H9 (cell line): Measurements from ENCODE around the gene GPR25. TPM values are rescaled to one million over a fixed set of nuclear protein-coding genes. Genes with fewer than 3 reads are reported as not detected.

Experiments
- DNase-seq: peaks from one replicate; pipeline ENCODE4 v3.0.0-alpha.2; 2017
- H2AFZ ChIP-seq: one replicate; pipeline ENCODE4 v1.6.1; 2013; ENCODE audit warnings: mild to moderate bottlenecking, low read length, control low read depth, moderate library complexity
- H2AK5ac ChIP-seq: 2 replicates; pipeline ENCODE4 v1.6.1; 2013; ENCODE audit warnings: low read length, control low read depth, mixed read lengths; ENCODE audit not compliant: insufficient read length
- H2BK120ac ChIP-seq: one replicate; pipeline ENCODE4 v1.6.1; 2013; ENCODE audit warnings: low read depth, mild to moderate bottlenecking, low read length, control low read depth, inconsistent platforms; ENCODE audit not compliant: poor library complexity, severe bottlenecking
- H2BK12ac ChIP-seq: 2 replicates; pipeline ENCODE4 v1.6.1; 2013; ENCODE audit warnings: low read length, control low read depth, mixed read lengths, low read depth; ENCODE audit not compliant: insufficient read length
- H2BK15ac ChIP-seq: 2 replicates; pipeline ENCODE4 v1.6.1; 2013; ENCODE audit warnings: low read depth, low read length, control low read depth
- H2BK20ac ChIP-seq: one replicate; pipeline ENCODE4 v1.6.1; 2013; ENCODE audit warnings: low read depth, mild to moderate bottlenecking, low read length, control low read depth, inconsistent platforms; ENCODE audit not compliant: poor library complexity, severe bottlenecking
- H2BK5ac ChIP-seq: 2 replicates; pipeline ENCODE4 v1.6.1; 2013; ENCODE audit warnings: low read length, control low read depth, mixed read lengths; ENCODE audit not compliant: insufficient read length
- H3K14ac ChIP-seq: 2 replicates; pipeline ENCODE4 v1.6.1; 2013; ENCODE audit warnings: low read length, control low read depth; ENCODE audit not compliant: insufficient read depth
- H3K18ac ChIP-seq: 2 replicates; pipeline ENCODE4 v1.6.1; 2013; ENCODE audit warnings: low read depth, mild to moderate bottlenecking, mixed read lengths, low read length, control low read depth; ENCODE audit not compliant: insufficient read length
- H3K23ac ChIP-seq: 2 replicates; pipeline ENCODE4 v1.6.1; 2013; ENCODE audit warnings: low read length, control low read depth, mixed read lengths, low read depth; ENCODE audit not compliant: insufficient read length
- H3K23me2 ChIP-seq: 2 replicates; pipeline ENCODE4 v1.6.1; 2013; ENCODE audit warnings: low read depth, mild to moderate bottlenecking, mixed read lengths, low read length, control low read depth; ENCODE audit not compliant: insufficient read length, poor library complexity, severe bottlenecking
- H3K27ac ChIP-seq: 2 replicates; pipeline ENCODE4 v1.5.1; 2013; ENCODE audit warnings: low read length, control low read depth, mixed read lengths, low read depth; ENCODE audit not compliant: insufficient read length
- H3K27me3 ChIP-seq: 2 replicates; pipeline ENCODE4 v1.6.1; 2013; ENCODE audit warnings: low read length, control low read depth, inconsistent platforms; ENCODE audit not compliant: insufficient read depth
- H3K4ac ChIP-seq: 2 replicates; pipeline ENCODE4 v1.6.1; 2013; ENCODE audit warnings: low read depth, mild to moderate bottlenecking, control low read depth, inconsistent platforms, low read length, moderate library complexity
- H3K4me1 ChIP-seq: 2 replicates; pipeline ENCODE4 v1.6.1; 2013; ENCODE audit warnings: low read length, control low read depth, inconsistent platforms; ENCODE audit not compliant: insufficient read depth
- H3K4me2 ChIP-seq: 2 replicates; pipeline ENCODE4 v1.6.1; 2013; ENCODE audit warnings: low read length, control low read depth, mixed read lengths; ENCODE audit not compliant: insufficient read length, insufficient read depth
- H3K56ac ChIP-seq: 2 replicates; pipeline ENCODE4 v1.6.1; 2013; ENCODE audit warnings: low read depth, mild to moderate bottlenecking, mixed read lengths, low read length, control low read depth; ENCODE audit not compliant: insufficient read length
- H3K79me1 ChIP-seq: 2 replicates; pipeline ENCODE4 v1.6.1; 2013; ENCODE audit warnings: low read depth, mild to moderate bottlenecking, moderate library complexity, low read length, control low read depth, inconsistent platforms; ENCODE audit not compliant: insufficient read depth, poor library complexity, severe bottlenecking
- H3K79me2 ChIP-seq: 2 replicates; pipeline ENCODE4 v1.6.1; 2013; ENCODE audit warnings: low read length, control low read depth, inconsistent platforms; ENCODE audit not compliant: insufficient read depth
- H3K9ac ChIP-seq: 2 replicates; pipeline ENCODE4 v1.6.1; 2013; ENCODE audit warnings: low read length, control low read depth, mixed read lengths; ENCODE audit not compliant: insufficient read length; ENCODE audit errors: extremely low read depth
- H3K9me3 ChIP-seq: one replicate; pipeline ENCODE4 v1.6.1; 2013; ENCODE audit warnings: low read depth, low read length, inconsistent platforms; ENCODE audit not compliant: control insufficient read depth
- H3T11ph ChIP-seq: one replicate; pipeline ENCODE4 v1.6.1; 2013; ENCODE audit warnings: mild to moderate bottlenecking, low read length, control low read depth, inconsistent platforms
- H4K20me1 ChIP-seq: one replicate; pipeline ENCODE4 v1.6.1; 2013; ENCODE audit not compliant: control insufficient read depth, insufficient read length, insufficient read depth
- H4K5ac ChIP-seq: 2 replicates; pipeline ENCODE4 v1.6.1; 2013; ENCODE audit warnings: low read depth, mild to moderate bottlenecking, mixed read lengths, low read length, control low read depth; ENCODE audit not compliant: insufficient read length
- H4K8ac ChIP-seq: replicated peaks from 2 replicates; pipeline ENCODE4 v1.6.1; 2013; ENCODE audit warnings: low read length, control low read depth, mixed read lengths, low read depth; ENCODE audit not compliant: insufficient read length
- H4K91ac ChIP-seq: 2 replicates; pipeline ENCODE4 v1.6.1; 2013; ENCODE audit warnings: low read depth, mild to moderate bottlenecking, moderate library complexity, mixed read lengths, low read length, control low read depth; ENCODE audit not compliant: insufficient read length
- H3K27ac Mint-ChIP-seq, 3 experiments: 2 replicates in 2 of 3; 3 replicates in 1 of 3; pipeline ENCODE4 v1.8.0; 2020 to 2021; ENCODE audit warnings: mixed read lengths in 3 of 3, mild to moderate bottlenecking in 1 of 3, moderate library complexity in 1 of 3
- H3K27me3 Mint-ChIP-seq: 2 replicates; pipeline ENCODE4 v1.8.0; 2021; ENCODE audit warnings: low read depth, mild to moderate bottlenecking, moderate library complexity, mixed read lengths
- H3K36me3 Mint-ChIP-seq, 3 experiments: 2 replicates in 2 of 3; 3 replicates in 1 of 3; pipeline ENCODE4 v1.8.0; 2020 to 2021; ENCODE audit warnings: low read depth in 3 of 3, mixed read lengths in 3 of 3; ENCODE audit not compliant: insufficient read depth in 1 of 3
- H3K4me1 Mint-ChIP-seq, 2 experiments: 2 replicates each; pipeline ENCODE4 v1.8.0; 2020; ENCODE audit warnings: mixed read lengths in 2 of 2
- H3K4me3 Mint-ChIP-seq, 2 experiments: 2 replicates in 1 of 2; 3 replicates in 1 of 2; pipeline ENCODE4 v1.8.0; 2020 to 2021; ENCODE audit warnings: mild to moderate bottlenecking in 2 of 2, mixed read lengths in 2 of 2, moderate library complexity in 1 of 2
- H3K9me3 Mint-ChIP-seq, 2 experiments: 2 replicates in 1 of 2; 3 replicates in 1 of 2; pipeline ENCODE4 v1.8.0; 2020; ENCODE audit warnings: mild to moderate bottlenecking in 2 of 2, mixed read lengths in 2 of 2, moderate library complexity in 1 of 2
- WGBS: extraction: QIAGEN DNeasy Blood & Tissue Kit; methylation state at CpG from one replicate; pipeline ENCODE4 v1.1.7; 2013; ENCODE audit warnings: missing lambda C conversion rate, low lambda C conversion rate, mixed read lengths; ENCODE audit not compliant: insufficient read length; ENCODE audit errors: extremely low coverage; 5-methylcytosine and 5-hydroxymethylcytosine counted together
- total RNA-seq: library from RNA; stranded (reverse); gene quantifications from 2 replicates; pipeline ENCODE4 v1.2.1, GENCODE V29; 2021
- TF ChIP-seq, protein P1 (sequence below): fragments of 200-600 bp; sonication (generic); conservative IDR thresholded peaks from 3 replicates; pipeline ENCODE4 v1.8.0; 2021; ENCODE audit warnings: antibody characterized with exemption, mild to moderate bottlenecking

GPR25 gene
- total RNA-seq, 1 experiment from 2014 or later: not detected

GRCh38 chr1:200890027-200890426 is 17.2 kb downstream of the GPR25 start:
- H3K27ac ChIP-seq: no peak overlapping the region
- H3K18ac ChIP-seq: no peak overlapping the region
- no peak overlapping the region for H2AK5ac ChIP-seq
- H2BK12ac ChIP-seq: no peak overlapping the region
- no peaks in the 10 kb centered on the region for H3K36me3 Mint-ChIP-seq
- no peak for DNase-seq
- no peaks in the 10 kb centered on the region for H3K27me3 ChIP-seq
- no peak overlapping the region for H3T11ph ChIP-seq
- no peak overlapping the region for H3K23ac ChIP-seq
- no peak overlapping the region for H3K4ac ChIP-seq
- H2AFZ ChIP-seq: no peak overlapping the region
- H4K5ac ChIP-seq: no peak overlapping the region
- H3K4me2 ChIP-seq: no peak overlapping the region
- H4K8ac ChIP-seq: no peak overlapping the region
- no peak overlapping the region for H3K27ac Mint-ChIP-seq
- no peak overlapping the region for H3K14ac ChIP-seq
- TF ChIP-seq, protein P1, sequence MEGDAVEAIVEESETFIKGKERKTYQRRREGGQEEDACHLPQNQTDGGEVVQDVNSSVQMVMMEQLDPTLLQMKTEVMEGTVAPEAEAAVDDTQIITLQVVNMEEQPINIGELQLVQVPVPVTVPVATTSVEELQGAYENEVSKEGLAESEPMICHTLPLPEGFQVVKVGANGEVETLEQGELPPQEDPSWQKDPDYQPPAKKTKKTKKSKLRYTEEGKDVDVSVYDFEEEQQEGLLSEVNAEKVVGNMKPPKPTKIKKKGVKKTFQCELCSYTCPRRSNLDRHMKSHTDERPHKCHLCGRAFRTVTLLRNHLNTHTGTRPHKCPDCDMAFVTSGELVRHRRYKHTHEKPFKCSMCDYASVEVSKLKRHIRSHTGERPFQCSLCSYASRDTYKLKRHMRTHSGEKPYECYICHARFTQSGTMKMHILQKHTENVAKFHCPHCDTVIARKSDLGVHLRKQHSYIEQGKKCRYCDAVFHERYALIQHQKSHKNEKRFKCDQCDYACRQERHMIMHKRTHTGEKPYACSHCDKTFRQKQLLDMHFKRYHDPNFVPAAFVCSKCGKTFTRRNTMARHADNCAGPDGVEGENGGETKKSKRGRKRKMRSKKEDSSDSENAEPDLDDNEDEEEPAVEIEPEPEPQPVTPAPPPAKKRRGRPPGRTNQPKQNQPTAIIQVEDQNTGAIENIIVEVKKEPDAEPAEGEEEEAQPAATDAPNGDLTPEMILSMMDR: no peak
- peaks cover 21% of the 10 kb centered on the region for H3K4me1 ChIP-seq
- no peaks in the 10 kb centered on the region for H3K9me3 Mint-ChIP-seq
- no peaks in the 10 kb centered on the region for H3K9me3 ChIP-seq
- H2BK15ac ChIP-seq: no peak overlapping the region
- no peak overlapping the region for H2BK120ac ChIP-seq
- no peak overlapping the region for H3K56ac ChIP-seq
- H3K23me2 ChIP-seq: peaks cover 25% of the 10 kb centered on the region
- no peaks in the 10 kb centered on the region; the same call in none of the 2 replicates for H3K27me3 Mint-ChIP-seq
- no peak overlapping the region for H2BK20ac ChIP-seq
- H4K20me1 ChIP-seq: no peaks in the 10 kb centered on the region
- H2BK5ac ChIP-seq: no peak overlapping the region
- peak overlapping the region; percentile 86 to 95; a peak in 4 of 5 replicates for H3K4me3 Mint-ChIP-seq
- no peak overlapping the region for H4K91ac ChIP-seq
- peaks cover 12% of the 10 kb centered on the region; the same call in 1 of the 2 replicates for H3K79me2 ChIP-seq
- no peak overlapping the region for H3K9ac ChIP-seq
- WGBS: no CpG with 5 or more reads among the region's 15 CpGs
- H3K4me1 Mint-ChIP-seq: peaks cover 54 to 62% of the 10 kb centered on the region in 2 experiments
- no peaks in the 10 kb centered on the region for H3K79me1 ChIP-seq
